ENCODE data around the gene EXOC3. TPM values are rescaled to one million over a fixed set of nuclear protein-coding genes. Genes with fewer than 3 reads are reported as not detected.

The EXOC3 gene
- total RNA-seq, 1 donor from 2014 or later, result 46.2 TPM

- Histone ChIP-seq H3K4me1 (no peaks in the 10 kb centered on the region), H3K27me3 (ENCODE audit: low read depth) (no peaks in the 10 kb centered on the region), H3K4me3 (no peak overlapping the region), H3K36me3 (peaks cover 97% of the 10 kb centered on the region), H3K27ac (replicated peaks) (no peak overlapping the region), H3K9me3 (replicated peaks) (peaks cover 24% of the 10 kb centered on the region)
- intact Hi-C loops (cut with micrococcal nuclease), result no loop called here
- TF ChIP-seq CTCF (IDR thresholded peaks at IDR 0.05; ENCODE audit: borderline replicate concordance), result no peak
- peak; percentile 11 for DNase-seq
These were observed 12.0 kb downstream of the EXOC3 start for GRCh38 chr5:454936-455335.

GRCh38 chr5:455806-456205 lies 12.8 kb downstream of the EXOC3 start:
- intact Hi-C loops (cut with micrococcal nuclease), result no loop called here
- no peak overlapping the region for H3K4me3 ChIP-seq
- H3K9me3 ChIP-seq (replicated peaks), result peaks cover 21% of the 10 kb centered on the region
- no peak overlapping the region for H3K27ac ChIP-seq (replicated peaks)
- no peak for DNase-seq
- H3K27me3 ChIP-seq (ENCODE audit: low read depth), result no peaks in the 10 kb centered on the region
- TF ChIP-seq CTCF (IDR thresholded peaks at IDR 0.05; ENCODE audit: borderline replicate concordance), result no peak
- peaks cover 95% of the 10 kb centered on the region for H3K36me3 ChIP-seq
- H3K4me1 ChIP-seq, result no peaks in the 10 kb centered on the region

- intact Hi-C loops (cut with micrococcal nuclease), result no loop called here
- Histone ChIP-seq H3K4me3 (no peak overlapping the region), H3K27me3 (ENCODE audit: low read depth) (no peaks in the 10 kb centered on the region), H3K27ac (replicated peaks) (no peak overlapping the region), H3K9me3 (replicated peaks) (peaks cover 14% of the 10 kb centered on the region), H3K4me1 (no peaks in the 10 kb centered on the region), H3K36me3 (peaks cover 89% of the 10 kb centered on the region)
- DNase-seq, result peak; percentile 6
- no peak for TF ChIP-seq CTCF (IDR thresholded peaks at IDR 0.05; ENCODE audit: borderline replicate concordance)
These were observed 13.6 kb downstream of the EXOC3 start for GRCh38 chr5:456351-457194.

- H3K36me3 ChIP-seq, result peaks cover 89% of the 10 kb centered on the region
- no peak overlapping the region for H3K27ac ChIP-seq (replicated peaks)
- no peak for TF ChIP-seq CTCF (IDR thresholded peaks at IDR 0.05; ENCODE audit: borderline replicate concordance)
- no peaks in the 10 kb centered on the region for H3K27me3 ChIP-seq (ENCODE audit: low read depth)
- H3K4me1 ChIP-seq, result no peaks in the 10 kb centered on the region
- intact Hi-C loops (cut with micrococcal nuclease), result no loop called here
- H3K9me3 ChIP-seq (replicated peaks), result peaks cover 6% of the 10 kb centered on the region
- DNase-seq, result no peak
- no peak overlapping the region for H3K4me3 ChIP-seq
These were observed 14.4 kb downstream of the EXOC3 start for GRCh38 chr5:457195-457961.

- no peak overlapping the region for H3K27ac ChIP-seq (replicated peaks)
- H3K4me1 ChIP-seq, result no peaks in the 10 kb centered on the region
- H3K27me3 ChIP-seq (ENCODE audit: low read depth), result no peaks in the 10 kb centered on the region
- DNase-seq, result peak; percentile 7
- intact Hi-C loops (cut with micrococcal nuclease), result no loop called here
- H3K4me3 ChIP-seq, result no peak overlapping the region
- peaks cover 87% of the 10 kb centered on the region for H3K36me3 ChIP-seq
- no peaks in the 10 kb centered on the region for H3K9me3 ChIP-seq (replicated peaks)
- no peak for TF ChIP-seq CTCF (IDR thresholded peaks at IDR 0.05; ENCODE audit: borderline replicate concordance)
These were observed 15.8 kb downstream of the EXOC3 start for GRCh38 chr5:458547-459353.
